B cell (primary cell): ENCODE results near the gene SMYD2. TPM values are rescaled to one million over a fixed set of nuclear protein-coding genes. Genes with fewer than 3 reads are reported as not detected.

ENCODE experiments used
- ATAC-seq: fragments of 200-7000 bp; cut with Tn5 transposase; one replicate; pipeline ENCODE4 v1.10.0; 2021; ENCODE audit warnings: low read depth, mild to moderate bottlenecking, moderate number of reproducible peaks, moderate library complexity
- CTCF ChIA-PET: fragments of 350-600 bp; sonication (Branson Sonifier 250); formaldehyde crosslinking; loops from one replicate; lab custom pipeline; 2021; ENCODE audit warnings: antibody characterized with exemption, inconsistent platforms; lab: Charles Lee
- POLR2A ChIA-PET: fragments of 350-600 bp; sonication (Branson Sonifier 250); formaldehyde crosslinking; loops from one replicate; lab custom pipeline; 2021; ENCODE audit warnings: antibody characterized with exemption; lab: Charles Lee
- DNase-seq: peaks from one replicate; pipeline ENCODE4 v3.0.0; 2013
- H2AFZ ChIP-seq: 2 replicates; pipeline ENCODE4 v1.6.1; 2012; ENCODE audit warnings: mild to moderate bottlenecking, low read depth, low read length; ENCODE audit not compliant: insufficient read depth, poor library complexity, severe bottlenecking
- H3K27ac ChIP-seq, 2 donors: 1 replicate in 1 of 2; 2 replicates in 1 of 2; pipeline ENCODE4 v1.5.1; 2012 to 2013; ENCODE audit warnings: low read length in 2 of 2, mild to moderate bottlenecking in 2 of 2, moderate library complexity in 1 of 2
- H3K27me3 ChIP-seq, 4 experiments: fragments of 200-600 bp in 1 of 4; sonication (generic) in 1 of 4; replicated peaks in 1 of 4; 1 replicate in 2 of 4; 2 replicates in 2 of 4; pipeline versions ENCODE4 v1.6.1 to v1.7.0; 2013 to 2016; ENCODE audit warnings: low read length in 3 of 4, mild to moderate bottlenecking in 2 of 4, mixed read lengths in 1 of 4, moderate library complexity in 1 of 4; ENCODE audit not compliant: insufficient read depth in 4 of 4, control insufficient read depth in 3 of 4; ENCODE audit errors: control extremely low read depth in 1 of 4
- H3K36me3 ChIP-seq, 2 experiments: replicated peaks in 1 of 2; 1 replicate in 1 of 2; 2 replicates in 1 of 2; pipeline versions ENCODE4 v1.6.1 to v1.7.1; 2013; ENCODE audit warnings: low read length in 1 of 2; ENCODE audit not compliant: insufficient read depth in 2 of 2, control insufficient read depth in 1 of 2; ENCODE audit errors: control extremely low read depth in 1 of 2, extremely low read depth in 1 of 2
- H3K4me1 ChIP-seq, 2 donors: fragments of 200-600 bp in 1 of 2; sonication (generic) in 1 of 2; 1 replicate in 1 of 2; 2 replicates in 1 of 2; pipeline versions ENCODE4 v1.5.1 to v1.6.1; 2013 to 2017; ENCODE audit warnings: low read length in 2 of 2; ENCODE audit not compliant: control insufficient read depth in 2 of 2, insufficient read depth in 2 of 2
- H3K4me2 ChIP-seq: replicated peaks from 2 replicates; pipeline ENCODE3; 2012; ENCODE audit warnings: mild to moderate bottlenecking, low read depth, low read length; ENCODE audit not compliant: poor library complexity, severe bottlenecking
- H3K4me3 ChIP-seq, 5 experiments: fragments of 200-600 bp in 1 of 5; sonication (generic) in 1 of 5; 1 replicate in 3 of 5; 2 replicates in 2 of 5; pipeline versions ENCODE4 v1.5.1 to v1.7.0; 2011 to 2016; ENCODE audit warnings: low read length in 4 of 5, mild to moderate bottlenecking in 4 of 5, low read depth in 2 of 5, control low read depth in 1 of 5, moderate library complexity in 1 of 5; ENCODE audit not compliant: insufficient read depth in 1 of 5; ENCODE audit errors: control extremely low read depth in 1 of 5, extremely low read depth in 1 of 5
- H3K79me2 ChIP-seq: fragments of 200-600 bp; sonication (generic); one replicate; pipeline ENCODE4 v1.6.0; 2016; ENCODE audit warnings: low read length; ENCODE audit not compliant: control insufficient read depth, insufficient read depth
- H3K9ac ChIP-seq: fragments of 200-600 bp; sonication (generic); 2 replicates; pipeline ENCODE4 v1.6.1; 2017; ENCODE audit warnings: mild to moderate bottlenecking, low read length, moderate library complexity
- H3K9me3 ChIP-seq, 3 donors: one replicate each; pipeline versions ENCODE4 v1.6.1 to v1.7.1; 2013; ENCODE audit warnings: low read length in 2 of 3; ENCODE audit not compliant: control insufficient read depth in 2 of 3, insufficient read depth in 1 of 3; ENCODE audit errors: control extremely low read depth in 1 of 3
- H4K20me1 ChIP-seq: 2 replicates; pipeline ENCODE4 v1.6.0; 2012; ENCODE audit warnings: mild to moderate bottlenecking, low read length; ENCODE audit not compliant: insufficient read depth, control insufficient read depth, poor library complexity, severe bottlenecking
- H3K27ac Mint-ChIP-seq: one replicate; pipeline ENCODE4 v1.8.0; 2021; ENCODE audit warnings: mixed read lengths
- H3K27me3 Mint-ChIP-seq: one replicate; pipeline ENCODE4 v1.8.0; 2021; ENCODE audit warnings: mixed read lengths
- H3K4me1 Mint-ChIP-seq: one replicate; pipeline ENCODE4 v1.8.0; 2021; ENCODE audit warnings: mixed read lengths
- H3K4me3 Mint-ChIP-seq: one replicate; pipeline ENCODE4 v1.8.0; 2021; ENCODE audit warnings: mixed read lengths
- H3K9me3 Mint-ChIP-seq: one replicate; pipeline ENCODE4 v1.8.0; 2022; ENCODE audit warnings: mixed read lengths; ENCODE audit not compliant: insufficient read depth
- EZH2 ChIP-seq: IDR thresholded peaks from 2 replicates; pipeline ENCODE4 v1.6.1; 2012; ENCODE audit warnings: borderline replicate concordance, low read depth, mild to moderate bottlenecking, moderate library complexity, low read length; ENCODE audit not compliant: insufficient read depth, poor library complexity, severe bottlenecking
- WGBS: methylation state at CpG from one replicate; pipeline ENCODE4 v1.1.5; 2013; ENCODE audit warnings: missing lambda C conversion rate; ENCODE audit not compliant: insufficient coverage; 5-methylcytosine and 5-hydroxymethylcytosine counted together
- intact Hi-C: fragments of 100-400 bp; cut with micrococcal nuclease; formaldehyde crosslinking; loops from one replicate; pipeline ENCODE4 v1.10.0; 2022
- polyA plus RNA-seq: library from polyadenylated mRNA; depleted of rRNA; stranded (reverse); fragments of >200 nt; gene quantifications from 2 replicates; pipeline ENCODE4 v1.2.3, GENCODE V29; 2012
- total RNA-seq, 2 donors: library from RNA; stranded (reverse); fragments of 120-200 nt in 1 of 2; gene quantifications; 1 replicate in 1 of 2; 2 replicates in 1 of 2; pipeline versions ENCODE4 v1.2.3 to v1.2.4, GENCODE V29; 2013 to 2022
- TF ChIP-seq, protein P1 (sequence below): fragments of 200-600 bp; IDR thresholded peaks from one replicate; pipeline ENCODE4 v1.8.0; 2022; ENCODE audit warnings: antibody characterized with exemption, mild to moderate bottlenecking

Gene SMYD2
- total and polyA plus RNA-seq, 2 donors (not counting 1 experiment from before 2014, with no cell fraction given): 21.2 to 29.1 TPM

GRCh38 chr1:214236477-214236876 lies 44.5 kb upstream of the SMYD2 start:
- no peak overlapping the region for H3K4me3 Mint-ChIP-seq
- no peak overlapping the region for H3K9ac ChIP-seq
- TF ChIP-seq, protein P1, sequence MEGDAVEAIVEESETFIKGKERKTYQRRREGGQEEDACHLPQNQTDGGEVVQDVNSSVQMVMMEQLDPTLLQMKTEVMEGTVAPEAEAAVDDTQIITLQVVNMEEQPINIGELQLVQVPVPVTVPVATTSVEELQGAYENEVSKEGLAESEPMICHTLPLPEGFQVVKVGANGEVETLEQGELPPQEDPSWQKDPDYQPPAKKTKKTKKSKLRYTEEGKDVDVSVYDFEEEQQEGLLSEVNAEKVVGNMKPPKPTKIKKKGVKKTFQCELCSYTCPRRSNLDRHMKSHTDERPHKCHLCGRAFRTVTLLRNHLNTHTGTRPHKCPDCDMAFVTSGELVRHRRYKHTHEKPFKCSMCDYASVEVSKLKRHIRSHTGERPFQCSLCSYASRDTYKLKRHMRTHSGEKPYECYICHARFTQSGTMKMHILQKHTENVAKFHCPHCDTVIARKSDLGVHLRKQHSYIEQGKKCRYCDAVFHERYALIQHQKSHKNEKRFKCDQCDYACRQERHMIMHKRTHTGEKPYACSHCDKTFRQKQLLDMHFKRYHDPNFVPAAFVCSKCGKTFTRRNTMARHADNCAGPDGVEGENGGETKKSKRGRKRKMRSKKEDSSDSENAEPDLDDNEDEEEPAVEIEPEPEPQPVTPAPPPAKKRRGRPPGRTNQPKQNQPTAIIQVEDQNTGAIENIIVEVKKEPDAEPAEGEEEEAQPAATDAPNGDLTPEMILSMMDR: no peak
- no peak for TF ChIP-seq EZH2
- DNase-seq (no peak), ATAC-seq (no peak)
- peaks cover 20% of the 10 kb centered on the region for H3K27me3 Mint-ChIP-seq
- no peak overlapping the region for H3K27ac Mint-ChIP-seq
- H3K9me3 Mint-ChIP-seq: no peaks in the 10 kb centered on the region
- H2AFZ ChIP-seq: no peak overlapping the region
- POLR2A ChIA-PET: no interaction called here
- no peak overlapping the region for H3K27ac ChIP-seq
- no CpG with 5 or more reads among the region's 2 CpGs for WGBS
- no peaks in the 10 kb centered on the region for H3K4me1 Mint-ChIP-seq
- H3K4me1 ChIP-seq: no peaks in the 10 kb centered on the region
- H3K27me3 ChIP-seq: peaks cover 0 to 2% (median 0%) of the 10 kb centered on the region in 4 experiments
- no peaks in the 10 kb centered on the region for H3K9me3 ChIP-seq
- H3K36me3 ChIP-seq: no peaks in the 10 kb centered on the region
- intact Hi-C loops: no loop called here
- no peak overlapping the region for H3K4me2 ChIP-seq
- CTCF ChIA-PET: no interaction called here
- H3K79me2 ChIP-seq: no peaks in the 10 kb centered on the region
- no peak overlapping the region for H3K4me3 ChIP-seq
- no peaks in the 10 kb centered on the region for H4K20me1 ChIP-seq

GRCh38 chr1:214241060-214241459 lies 39.9 kb upstream of the SMYD2 start:
- Mint-ChIP-seq H3K27me3 (peaks cover 27% of the 10 kb centered on the region), H3K27ac (no peak overlapping the region), H3K4me1 (no peaks in the 10 kb centered on the region), H3K4me3 (no peak overlapping the region), H3K9me3 (no peaks in the 10 kb centered on the region)
- Histone ChIP-seq H3K27me3 (peaks cover 0 to 3% (median 0%) of the 10 kb centered on the region in 4 experiments), H4K20me1 (no peaks in the 10 kb centered on the region), H3K9ac (no peak overlapping the region), H3K79me2 (no peaks in the 10 kb centered on the region), H3K4me3 (no peak overlapping the region), H3K4me2 (no peak overlapping the region), H3K27ac (no peak overlapping the region), H3K9me3 (no peaks in the 10 kb centered on the region), H3K4me1 (no peaks in the 10 kb centered on the region), H2AFZ (no peak overlapping the region), H3K36me3 (no peaks in the 10 kb centered on the region)
- no peak for ATAC-seq
- no peak for DNase-seq
- WGBS: no CpG with 5 or more reads among the region's 7 CpGs
- TF ChIP-seq, protein P1: no peak
- no peak for TF ChIP-seq EZH2
- ChIA-PET CTCF (no interaction called here), POLR2A (no interaction called here)
- intact Hi-C loops: no loop called here
